GM12874 (cell line): ENCODE data around the gene MEOX2.

Experiments
- TF ChIP-seq, protein P1 (sequence below): IDR thresholded peaks from 2 replicates; pipeline ENCODE4 v1.5.1; 2011; ENCODE audit warnings: low read depth, mild to moderate bottlenecking, control low read depth, low read length, moderate library complexity; ENCODE audit not compliant: insufficient read depth

The MEOX2 gene

DNA sequence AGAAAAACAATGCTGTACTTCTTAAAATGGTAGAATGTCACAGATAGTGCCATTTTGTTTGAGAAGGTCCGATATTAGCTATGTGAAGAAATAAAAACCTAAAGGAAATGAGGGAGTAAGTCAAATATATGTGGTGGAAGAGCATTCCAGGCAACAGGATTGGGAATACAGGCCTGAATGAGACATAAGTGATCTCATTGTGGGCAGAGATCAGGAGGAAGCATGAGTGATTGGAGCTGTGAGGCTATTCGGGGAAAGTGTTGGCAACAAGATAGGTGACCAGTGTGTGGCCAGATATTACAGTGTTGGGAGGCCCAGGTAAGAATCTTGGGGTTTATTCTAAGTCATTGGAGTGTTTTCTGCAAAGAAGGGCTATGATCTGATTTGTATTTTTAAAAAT, 83.4 kb downstream of the MEOX2 start:
- TF ChIP-seq, protein P1, sequence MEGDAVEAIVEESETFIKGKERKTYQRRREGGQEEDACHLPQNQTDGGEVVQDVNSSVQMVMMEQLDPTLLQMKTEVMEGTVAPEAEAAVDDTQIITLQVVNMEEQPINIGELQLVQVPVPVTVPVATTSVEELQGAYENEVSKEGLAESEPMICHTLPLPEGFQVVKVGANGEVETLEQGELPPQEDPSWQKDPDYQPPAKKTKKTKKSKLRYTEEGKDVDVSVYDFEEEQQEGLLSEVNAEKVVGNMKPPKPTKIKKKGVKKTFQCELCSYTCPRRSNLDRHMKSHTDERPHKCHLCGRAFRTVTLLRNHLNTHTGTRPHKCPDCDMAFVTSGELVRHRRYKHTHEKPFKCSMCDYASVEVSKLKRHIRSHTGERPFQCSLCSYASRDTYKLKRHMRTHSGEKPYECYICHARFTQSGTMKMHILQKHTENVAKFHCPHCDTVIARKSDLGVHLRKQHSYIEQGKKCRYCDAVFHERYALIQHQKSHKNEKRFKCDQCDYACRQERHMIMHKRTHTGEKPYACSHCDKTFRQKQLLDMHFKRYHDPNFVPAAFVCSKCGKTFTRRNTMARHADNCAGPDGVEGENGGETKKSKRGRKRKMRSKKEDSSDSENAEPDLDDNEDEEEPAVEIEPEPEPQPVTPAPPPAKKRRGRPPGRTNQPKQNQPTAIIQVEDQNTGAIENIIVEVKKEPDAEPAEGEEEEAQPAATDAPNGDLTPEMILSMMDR, result no peak

DNA sequence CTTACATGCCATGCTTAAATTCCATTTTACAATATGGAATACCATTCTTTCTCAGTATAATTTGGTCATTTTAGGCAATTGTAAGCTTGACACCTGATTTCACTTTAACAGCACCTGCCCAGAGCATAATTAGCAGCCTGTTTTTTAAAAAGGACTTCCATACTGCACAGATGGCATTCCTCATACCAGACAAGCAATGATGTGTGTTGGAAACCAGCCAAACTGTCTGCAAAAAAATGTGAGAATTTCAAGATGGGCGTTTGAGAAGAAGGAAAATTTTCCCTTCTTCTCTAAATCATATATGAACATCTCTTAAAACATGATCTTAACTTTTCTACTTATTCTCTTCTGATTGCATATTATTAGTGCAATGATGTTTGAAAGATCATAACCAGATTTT, 84.2 kb downstream of the MEOX2 start:
- TF ChIP-seq, protein P1, result no peak

DNA sequence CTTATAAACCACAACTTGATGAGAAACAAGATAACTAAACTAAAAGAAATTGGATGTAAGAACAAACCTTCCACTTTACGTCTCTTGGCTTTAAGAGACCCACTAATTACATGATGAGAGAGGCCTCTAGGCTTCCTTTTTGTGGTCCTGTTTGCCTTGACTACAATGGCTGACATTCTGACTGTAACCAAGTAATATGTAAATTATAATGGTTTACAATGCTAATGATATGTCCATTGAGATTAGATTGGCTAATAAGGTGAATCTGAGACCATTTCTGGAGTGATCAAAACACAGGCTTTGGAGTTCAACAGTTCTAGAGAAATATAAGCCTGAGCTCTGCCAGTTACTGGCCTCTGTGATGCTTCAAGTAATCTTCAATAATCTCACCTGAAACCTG, 85.3 kb downstream of the MEOX2 start:
- TF ChIP-seq, protein P1, result no peak

DNA sequence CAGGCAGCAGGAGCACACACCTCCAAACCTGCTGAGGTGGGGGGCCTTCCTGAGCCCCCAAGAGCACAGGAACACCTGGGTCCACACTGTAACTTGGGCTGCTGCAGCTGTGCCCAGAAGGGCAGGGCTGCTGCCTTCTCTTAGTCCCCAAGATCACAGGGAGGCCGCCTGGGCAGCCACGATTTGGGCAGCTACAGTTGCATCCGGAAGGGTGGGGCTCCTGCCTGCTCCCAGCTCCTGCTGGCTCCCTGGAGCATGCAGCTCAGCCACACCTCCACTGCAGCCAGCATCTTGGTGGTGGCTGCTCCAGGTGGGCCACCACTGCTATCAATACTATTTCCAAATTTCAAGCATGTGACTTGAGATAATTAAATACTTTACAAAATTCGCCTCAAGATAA, 86.2 kb downstream of the MEOX2 start:
- TF ChIP-seq, protein P1, result no peak

DNA sequence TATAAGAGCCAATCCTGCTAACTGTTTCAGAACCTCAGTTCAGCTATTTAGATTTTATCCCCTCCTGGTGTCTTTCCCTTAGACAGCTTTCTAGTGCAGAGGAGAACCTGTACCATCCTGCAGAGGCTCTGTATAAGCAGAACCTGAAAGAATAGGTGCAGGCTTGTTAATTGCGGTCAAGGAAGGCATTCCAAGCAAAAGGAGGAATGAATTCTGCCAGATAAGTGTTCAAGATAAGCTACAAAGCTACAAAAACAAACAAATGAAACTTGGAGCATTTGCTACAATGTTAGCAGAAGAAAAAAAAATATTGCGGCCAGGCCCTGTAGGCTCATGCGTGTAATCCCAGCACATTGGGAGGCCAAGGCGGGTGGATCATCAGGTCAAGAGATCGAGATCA, 92.0 kb downstream of the MEOX2 start:
- TF ChIP-seq, protein P1, result no peak

DNA sequence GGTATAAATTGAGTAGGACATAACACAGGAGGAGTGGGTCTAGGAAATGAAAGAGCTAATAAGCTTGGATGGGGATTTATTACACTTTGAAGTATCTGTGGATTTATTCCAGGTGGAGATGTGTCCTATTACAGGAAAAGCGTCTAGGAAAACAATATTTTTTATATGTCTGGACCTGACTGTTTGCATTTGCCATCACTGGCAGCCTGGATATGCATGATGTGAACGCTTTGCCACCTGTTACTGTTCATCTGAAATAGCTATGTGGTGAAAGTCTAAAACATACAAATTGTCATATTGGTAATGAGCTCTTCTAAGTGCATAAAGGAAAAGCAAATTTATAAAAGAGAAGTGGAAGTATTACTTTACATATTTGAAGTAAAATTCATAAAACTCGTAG, 93.1 kb downstream of the MEOX2 start:
- TF ChIP-seq, protein P1, result no peak

DNA sequence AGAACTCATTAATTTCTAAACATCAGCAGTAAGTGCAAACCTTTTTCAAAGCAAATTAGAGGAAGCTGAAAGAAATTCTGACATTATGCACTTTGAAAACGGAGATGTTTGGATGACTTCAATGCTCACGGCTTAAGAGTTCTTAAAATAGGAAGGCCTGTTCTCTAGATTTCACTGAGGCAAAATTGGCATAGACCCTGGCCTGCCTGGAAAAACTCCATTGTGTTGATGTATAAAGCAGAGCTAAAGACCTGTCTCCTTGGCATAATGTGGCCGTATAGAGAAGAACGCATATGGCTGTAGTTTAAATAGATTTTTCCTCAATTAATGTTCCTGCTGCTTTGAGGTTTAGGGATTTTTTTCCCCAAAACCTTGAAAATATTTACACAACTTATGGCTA, 100.2 kb downstream of the MEOX2 start:
- TF ChIP-seq, protein P1, result no peak

DNA sequence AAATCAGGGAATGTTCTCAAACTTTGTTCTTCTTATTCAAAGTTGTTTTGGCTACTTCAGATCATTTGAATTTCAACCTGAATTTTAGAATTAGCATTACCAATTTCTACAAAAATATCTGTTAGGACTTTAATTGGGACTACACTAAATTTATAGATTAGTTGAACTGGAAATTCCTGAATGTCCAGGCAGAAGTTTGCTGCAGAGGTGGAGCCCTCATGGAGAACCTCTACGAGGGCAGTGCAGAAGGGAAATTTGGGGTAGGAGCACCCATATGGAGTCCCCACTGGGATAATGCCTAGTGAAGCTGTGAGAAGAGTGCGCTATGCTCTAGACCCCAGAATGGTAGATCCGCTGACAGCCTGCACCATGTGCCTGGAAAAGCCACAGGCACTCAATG, 101.9 kb downstream of the MEOX2 start:
- TF ChIP-seq, protein P1, result no peak
